GM21619 (cell line): ENCODE data around the gene SOX1.

Experiments used
- ATAC-seq: cut with Tn5 transposase; IDR thresholded peaks from one replicate; pipeline ENCODE4 v1.9.1; 2021; ENCODE audit not compliant: unreplicated experiment

Gene SOX1

DNA sequence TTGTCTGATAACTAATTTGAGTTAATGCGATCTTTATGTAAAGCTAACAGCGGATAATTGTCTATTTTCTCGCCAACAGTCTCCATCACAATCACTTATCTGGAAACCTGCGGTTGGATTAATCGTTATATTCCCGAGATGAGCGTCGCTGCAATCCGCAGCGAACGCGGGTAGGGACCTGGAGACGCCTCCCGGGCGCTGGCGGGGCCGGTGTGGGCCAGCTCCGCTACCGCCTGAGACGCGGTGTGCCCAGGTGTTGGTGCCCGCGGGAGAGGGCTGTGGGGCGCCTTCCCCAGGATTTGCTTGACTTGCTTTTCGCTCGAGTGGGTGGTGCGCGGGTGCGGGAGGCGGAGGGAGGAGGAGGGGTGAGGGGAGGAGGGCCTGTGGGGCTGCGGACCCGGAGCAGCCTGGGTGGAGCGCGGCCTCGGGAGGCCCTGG, 38.3 kb downstream of the SOX1 start:
- no peak for ATAC-seq

- ATAC-seq: no peak
These were observed 38.9 kb downstream of the SOX1 start for GRCh38 chr13:112105892-112106291.

DNA sequence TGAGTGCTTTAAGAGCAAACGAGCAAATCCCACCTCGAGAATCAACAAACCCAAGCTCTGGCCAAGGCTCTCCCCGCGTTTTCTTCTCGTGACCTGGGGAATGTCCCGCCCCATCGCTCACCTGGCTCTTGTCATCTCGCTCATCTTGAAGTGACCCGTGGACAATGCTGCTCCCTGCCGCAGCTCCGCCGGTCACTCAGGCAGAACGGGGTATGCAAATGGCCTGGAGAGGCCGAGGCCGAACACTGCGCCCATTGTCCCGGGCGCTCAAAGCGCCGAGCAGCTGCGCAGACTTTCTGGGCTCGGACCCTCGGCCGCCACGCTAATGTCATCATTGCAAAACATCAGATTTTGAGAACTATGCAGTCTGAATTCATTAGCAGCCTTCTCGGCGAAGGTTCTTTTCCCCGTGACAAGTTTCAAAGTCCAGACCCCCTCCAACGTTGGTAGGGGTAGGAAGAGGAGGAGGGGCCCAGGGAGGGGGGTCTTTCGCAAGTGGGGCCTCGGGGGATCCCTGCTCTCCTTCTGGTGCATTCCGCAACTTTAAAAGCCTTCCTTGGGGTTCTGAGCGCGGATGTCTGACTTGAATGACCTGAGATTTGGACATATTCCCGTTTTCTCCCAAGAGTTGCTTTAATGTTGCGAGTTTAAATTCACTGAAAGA, 39.7 kb downstream of the SOX1 start:
- no peak for ATAC-seq

GRCh38 chr13:112107289-112107688, 40.3 kb downstream of the SOX1 start:
- no peak for ATAC-seq

GRCh38 chr13:112110479-112110878, 43.5 kb downstream of the SOX1 start:
- no peak for ATAC-seq

- ATAC-seq: no peak
These were observed 44.4 kb downstream of the SOX1 start for GRCh38 chr13:112111239-112111857.

DNA sequence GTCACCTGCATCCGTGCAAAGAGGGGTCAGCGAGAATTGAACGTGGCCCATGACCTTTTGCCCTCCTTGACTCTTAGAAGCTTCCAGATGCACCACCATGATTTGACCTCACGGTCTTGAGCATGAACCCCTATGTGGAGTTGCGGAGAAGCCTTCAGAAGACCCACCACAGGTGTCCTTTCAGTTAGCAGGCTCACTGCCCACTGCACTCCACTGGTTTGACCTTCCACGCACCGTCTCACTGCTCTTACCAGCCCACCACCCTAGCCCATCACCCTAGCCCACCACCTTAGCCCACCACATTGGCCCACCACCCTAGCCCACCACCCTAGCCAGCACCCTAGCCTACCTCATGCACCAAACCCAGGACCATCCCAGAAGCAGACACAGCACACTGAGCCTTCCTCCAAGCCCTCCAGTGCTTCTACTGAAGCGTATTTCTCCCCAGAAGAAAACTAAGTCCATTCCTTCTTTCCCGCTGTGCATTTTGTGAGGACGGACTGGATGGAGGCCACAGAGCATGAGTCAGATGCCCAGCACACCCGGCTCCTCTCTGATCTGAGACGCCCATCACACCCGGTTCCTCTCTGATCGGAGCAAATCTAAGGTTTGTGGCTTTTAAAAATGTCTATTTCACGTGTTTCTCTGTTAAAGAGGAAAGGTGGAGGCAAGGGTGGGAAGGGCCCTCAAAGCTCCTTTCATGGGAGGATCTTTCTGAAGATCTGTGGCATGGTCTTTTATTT, 45.8 kb downstream of the SOX1 start:
- ATAC-seq: no peak

- no peak for ATAC-seq
These were observed 46.4 kb downstream of the SOX1 start for GRCh38 chr13:112113348-112113747.

DNA sequence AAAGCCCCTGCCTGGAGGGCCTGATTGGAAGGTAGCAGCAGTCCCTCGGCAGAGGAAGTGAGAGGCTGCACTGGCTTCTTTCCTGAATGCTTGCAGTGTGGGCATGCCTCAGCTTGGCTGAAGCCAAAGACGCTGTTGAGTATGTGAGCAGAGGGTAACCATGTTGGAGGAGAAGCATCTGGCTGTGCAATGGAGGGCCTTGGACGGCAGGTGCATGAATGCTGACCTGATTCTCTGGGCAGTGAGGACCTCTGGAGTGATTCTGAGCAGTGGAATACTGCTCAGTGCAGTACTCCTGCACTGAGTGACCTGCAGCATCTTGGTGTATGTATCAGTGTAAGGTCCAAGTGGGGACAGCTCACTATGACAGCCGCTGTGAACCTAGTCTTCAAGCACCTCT, 46.9 kb downstream of the SOX1 start:
- no peak for ATAC-seq

DNA sequence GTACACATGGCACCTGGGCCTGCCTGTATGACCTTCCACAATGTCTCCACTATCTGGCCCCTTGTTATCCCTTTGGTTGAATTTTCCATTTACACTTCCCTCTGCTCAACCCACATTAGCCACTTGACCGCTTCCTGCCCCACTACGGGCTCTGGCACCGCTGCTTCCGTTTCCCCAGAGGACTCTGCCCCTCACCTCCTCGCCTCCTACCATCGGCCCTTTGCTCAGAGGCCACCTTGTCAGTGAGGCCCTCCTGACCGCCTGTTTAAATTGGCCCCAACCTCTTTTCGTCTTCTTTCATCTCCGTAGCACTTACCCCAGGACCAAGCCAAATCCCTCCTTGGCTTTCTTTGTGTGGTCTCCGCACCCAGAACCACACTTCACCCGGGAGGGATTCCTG, 47.4 kb downstream of the SOX1 start:
- no peak for ATAC-seq

DNA sequence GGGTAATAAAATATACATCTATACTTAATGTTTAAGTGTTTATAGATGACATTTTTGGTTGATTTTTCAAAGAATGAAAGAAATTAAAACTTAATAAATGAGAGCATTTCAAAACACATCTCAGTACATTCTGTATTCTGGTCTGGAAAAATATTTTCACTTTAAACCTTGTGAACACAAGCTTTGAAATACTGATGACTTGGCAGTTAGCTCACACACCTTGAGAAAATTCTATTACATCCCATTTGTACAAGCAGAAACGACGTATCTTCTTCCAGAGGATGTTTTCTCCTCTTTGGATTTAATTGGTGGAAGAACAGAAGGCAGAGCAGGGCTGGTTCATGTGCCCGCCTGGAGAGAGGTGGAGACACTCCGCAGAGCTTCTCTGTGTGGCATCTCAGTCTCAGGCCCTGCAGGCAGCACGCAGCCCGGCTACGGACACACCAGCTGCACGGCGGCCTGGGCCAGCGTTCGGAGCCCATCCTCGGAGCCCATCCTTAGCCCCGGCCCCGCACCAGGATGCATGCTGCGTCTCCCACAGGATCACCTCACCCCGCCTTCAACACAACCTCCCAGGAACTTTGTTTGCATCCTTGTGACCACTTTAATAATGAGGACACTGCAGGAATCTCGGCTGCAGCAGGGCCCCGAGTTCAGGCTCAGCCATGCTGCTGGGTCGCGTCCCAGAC, 48.6 kb downstream of the SOX1 start:
- ATAC-seq: no peak

- ATAC-seq: no peak
These were observed 49.4 kb downstream of the SOX1 start for GRCh38 chr13:112116187-112116950.

- ATAC-seq: no peak
These were observed 50.5 kb downstream of the SOX1 start for GRCh38 chr13:112117258-112117954.

GRCh38 chr13:112117955-112118302, 51.0 kb downstream of the SOX1 start:
- ATAC-seq: no peak

DNA sequence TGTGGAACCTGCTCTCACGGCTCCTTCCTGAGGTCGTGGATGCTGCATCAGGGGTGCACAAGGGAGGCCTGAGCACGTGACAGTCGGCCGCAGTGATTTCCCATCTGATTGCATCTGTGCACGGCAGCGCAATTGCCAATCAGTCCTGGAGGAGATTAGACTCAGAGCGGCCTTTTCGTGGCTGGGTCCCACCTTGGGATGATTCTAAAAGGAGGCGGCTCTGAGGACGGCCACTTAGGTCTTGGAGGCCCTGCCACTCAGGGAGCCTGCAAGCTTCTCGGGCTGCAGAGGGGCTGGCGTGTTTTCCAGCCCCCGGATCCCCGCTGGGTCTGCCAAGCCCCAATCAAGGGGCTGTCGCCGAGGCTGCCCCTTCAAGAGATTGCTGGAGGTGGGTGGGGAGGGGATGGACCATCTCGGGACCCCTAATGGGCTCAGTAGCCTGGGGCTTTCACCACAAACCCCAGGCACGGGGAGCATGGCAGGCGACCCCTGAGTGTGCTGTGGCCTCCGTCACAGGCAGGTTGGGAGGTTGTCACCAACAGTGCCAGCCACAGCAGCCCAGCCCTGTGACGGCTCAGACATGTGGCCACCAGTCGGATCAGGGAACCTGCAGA, 51.6 kb downstream of the SOX1 start:
- ATAC-seq: no peak

DNA sequence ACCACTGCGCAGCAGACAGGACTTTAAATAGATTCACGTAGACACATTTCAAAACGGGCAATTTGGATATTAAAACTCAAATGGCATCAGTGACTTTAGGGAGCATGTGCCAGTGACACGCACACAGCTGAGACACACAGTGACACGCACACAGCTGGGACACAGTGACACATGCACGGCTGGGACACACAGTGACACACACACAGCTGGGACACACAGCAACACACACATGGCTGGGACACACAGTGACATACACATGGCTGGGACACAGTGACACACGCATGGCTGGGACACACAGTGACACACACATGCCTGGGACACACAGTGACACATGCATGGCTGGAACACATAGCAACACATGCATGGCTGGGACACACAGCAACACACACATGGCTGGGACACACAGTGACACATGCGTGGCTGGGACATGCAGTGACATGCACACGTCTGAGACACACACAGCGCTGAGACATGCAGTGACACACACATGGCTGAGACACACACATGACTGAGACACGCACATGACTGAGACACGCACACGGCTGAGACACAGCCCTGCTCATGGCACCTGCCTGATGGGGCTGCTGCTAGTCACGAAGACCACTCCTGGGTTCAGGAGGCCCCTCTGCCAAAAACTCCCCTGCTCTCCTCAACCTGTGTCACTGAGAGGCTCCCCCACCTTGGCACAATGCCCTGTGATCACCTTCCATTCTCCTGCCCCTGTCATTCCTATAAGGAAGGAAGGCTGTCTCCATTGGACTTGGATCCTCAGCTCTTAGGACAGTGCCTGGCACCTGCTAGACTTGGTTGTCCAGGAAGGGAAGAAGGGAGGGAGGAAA, 52.5 kb downstream of the SOX1 start:
- ATAC-seq: no peak

GRCh38 chr13:112120031-112120373, 53.1 kb downstream of the SOX1 start:
- no peak for ATAC-seq
